ENCODE measurements around the gene GCN1. TPM values are rescaled to one million over a fixed set of nuclear protein-coding genes. Genes with fewer than 3 reads are reported as not detected.
A peak's percentile ranks its signal among the peaks of the same experiment; 100 is the strongest.

GCN1 gene
- total RNA-seq, 1 donor from 2014 or later: 99.0 TPM

GRCh38 chr12:120117961-120118320 lies 76.6 kb downstream of the GCN1 start:
- DNase-seq (ENCODE audit: low read depth, low spot score): no peak

GRCh38 chr12:120116792-120117651 lies 77.5 kb downstream of the GCN1 start:
- peak; percentile 79 for DNase-seq (ENCODE audit: low read depth, low spot score)

GRCh38 chr12:120116441-120116791 lies 78.1 kb downstream of the GCN1 start, which contains the start of gene RAB35:
RAB35 (minus strand) TSS chr12:120116753; CDS start chr12:120116650, 103 bp downstream.
- DNase-seq (ENCODE audit: low read depth, low spot score): no peak

- DNase-seq (ENCODE audit: low read depth, low spot score): no peak
These were observed 78.6 kb downstream of the GCN1 start for GRCh38 chr12:120115692-120116440.

GRCh38 chr12:120115066-120115465 lies 79.4 kb downstream of the GCN1 start:
- no peak for DNase-seq (ENCODE audit: low read depth, low spot score)

DNA sequence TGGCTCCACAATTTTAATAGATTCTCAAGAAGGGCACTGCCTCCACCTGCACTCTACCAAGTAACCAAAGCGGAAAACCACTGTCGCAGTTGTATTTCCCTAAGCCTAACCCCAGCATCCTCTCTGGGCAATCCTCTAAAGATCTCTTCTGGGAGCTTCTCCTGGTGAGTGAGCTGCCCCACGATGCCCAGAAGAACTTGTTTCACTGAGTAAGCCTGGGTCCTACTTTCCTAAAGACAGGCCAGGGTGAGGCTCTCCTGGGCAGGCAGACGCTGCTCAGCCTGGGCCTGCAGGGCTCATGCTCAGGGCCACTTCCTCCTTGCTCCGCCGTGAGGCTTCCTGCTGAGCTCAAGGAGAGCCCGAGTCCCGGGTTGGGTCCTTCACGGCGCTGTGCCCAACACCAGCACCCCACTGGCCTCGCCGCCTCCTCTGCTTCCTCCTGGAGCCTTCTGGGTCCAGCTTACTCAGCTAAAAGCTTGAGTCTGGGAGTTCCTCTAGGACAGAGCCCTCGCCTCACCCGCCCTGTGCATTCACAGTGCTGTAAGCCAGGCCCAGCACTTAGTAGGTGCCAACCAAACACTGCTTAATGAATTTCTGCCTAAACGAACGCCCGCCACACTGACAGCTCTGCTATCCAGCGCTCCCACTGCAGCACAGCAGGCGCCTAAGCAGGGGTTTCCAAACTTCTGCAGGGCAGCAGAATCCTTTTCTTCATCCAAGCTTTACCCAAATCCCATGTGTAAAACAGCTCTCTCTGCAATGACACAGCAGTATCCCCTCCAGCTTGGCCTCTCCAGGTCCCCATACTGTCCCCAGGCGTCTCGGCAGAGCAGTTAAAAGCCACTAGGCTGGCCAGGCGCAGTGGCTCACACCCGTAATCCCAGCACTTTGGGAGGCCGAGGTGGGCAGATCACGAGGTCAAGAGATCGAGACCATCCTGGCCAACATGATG lies 83.7 kb downstream of the GCN1 start:
- no peak for DNase-seq (ENCODE audit: low read depth, low spot score)

DNA sequence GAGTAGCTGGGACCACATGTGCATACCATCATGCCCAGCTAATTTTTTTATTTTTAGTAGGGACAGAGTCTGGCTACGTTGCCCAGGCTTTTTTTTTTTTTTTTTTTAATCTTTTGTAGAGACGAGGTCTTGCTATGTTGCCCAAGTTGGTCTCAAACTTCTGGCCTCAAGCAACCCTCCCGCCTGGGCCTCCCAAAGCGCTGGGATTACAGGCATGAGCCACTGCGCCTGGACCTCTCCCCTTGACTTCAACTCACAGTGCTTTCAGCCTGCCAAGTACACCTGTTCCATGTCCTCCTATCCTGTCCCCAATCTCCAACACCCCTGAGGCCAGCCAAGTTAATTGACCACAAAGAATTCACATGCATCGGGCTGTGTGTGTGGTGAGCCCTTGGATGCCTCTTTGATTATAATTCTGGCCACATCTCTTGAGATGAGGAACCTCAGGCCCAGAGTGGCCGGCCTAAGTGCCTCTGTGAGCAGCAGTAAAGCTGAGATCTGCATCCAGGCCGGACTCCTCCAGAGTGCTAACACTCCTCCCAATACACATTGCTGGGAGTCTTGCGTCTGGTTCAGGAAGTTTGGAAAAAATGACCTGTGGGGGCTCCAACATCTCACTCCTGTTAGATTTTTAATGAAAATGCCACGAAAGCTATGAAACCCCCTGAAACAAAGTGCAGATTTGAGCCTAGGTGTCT lies 84.8 kb downstream of the GCN1 start:
- DNase-seq (ENCODE audit: low read depth, low spot score): no peak

- DNase-seq (ENCODE audit: low read depth, low spot score): no peak
These were observed 88.4 kb downstream of the GCN1 start for GRCh38 chr12:120106151-120106550.

GRCh38 chr12:120103371-120103770 lies 91.1 kb downstream of the GCN1 start:
- DNase-seq (ENCODE audit: low read depth, low spot score): no peak

GRCh38 chr12:120103044-120103338 lies 91.5 kb downstream of the GCN1 start:
- DNase-seq (ENCODE audit: low read depth, low spot score): no peak

GRCh38 chr12:120102189-120103043 lies 92.1 kb downstream of the GCN1 start:
- DNase-seq (ENCODE audit: low read depth, low spot score): no peak

DNA sequence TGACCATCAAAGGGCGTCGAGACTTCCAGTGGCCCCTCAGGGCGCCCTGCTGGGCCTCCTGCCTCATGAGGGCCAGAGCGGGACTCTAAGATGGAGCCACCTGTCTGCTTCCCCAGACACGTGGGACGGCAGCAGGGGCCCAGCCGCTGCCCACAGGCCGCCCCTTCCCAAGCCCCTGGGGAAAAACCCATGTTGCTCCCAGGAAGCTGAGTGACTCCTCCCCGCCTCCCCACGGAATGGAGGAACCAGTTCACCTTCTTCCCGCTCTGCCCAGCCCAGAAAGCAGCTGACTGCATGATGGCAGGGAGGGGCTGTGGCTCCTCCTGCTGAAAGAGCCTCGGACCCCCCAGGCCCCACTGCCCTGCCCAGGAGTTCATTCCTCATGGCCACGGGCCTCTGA lies 92.9 kb downstream of the GCN1 start:
- DNase-seq (ENCODE audit: low read depth, low spot score): no peak

DNA sequence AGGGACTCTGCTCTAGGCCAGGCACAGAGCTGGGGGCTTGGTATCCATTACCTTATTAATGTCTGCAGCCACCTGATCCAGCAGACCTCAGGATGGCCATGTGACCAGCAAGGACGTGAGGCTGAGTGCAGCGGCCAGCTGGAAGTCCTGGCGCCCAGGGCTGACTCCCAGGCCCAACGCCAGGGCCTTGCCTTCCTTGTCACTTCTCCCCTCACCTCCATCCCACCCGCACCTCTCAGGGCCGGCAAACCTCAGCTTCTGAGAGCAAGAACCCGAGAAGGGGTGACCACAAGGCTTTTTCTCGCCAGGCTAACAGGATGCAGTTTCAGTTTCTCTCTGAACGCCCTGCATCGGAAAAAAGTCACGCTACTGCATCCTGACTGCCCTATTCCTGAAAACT lies 93.3 kb downstream of the GCN1 start:
- DNase-seq (ENCODE audit: low read depth, low spot score): no peak

DNA sequence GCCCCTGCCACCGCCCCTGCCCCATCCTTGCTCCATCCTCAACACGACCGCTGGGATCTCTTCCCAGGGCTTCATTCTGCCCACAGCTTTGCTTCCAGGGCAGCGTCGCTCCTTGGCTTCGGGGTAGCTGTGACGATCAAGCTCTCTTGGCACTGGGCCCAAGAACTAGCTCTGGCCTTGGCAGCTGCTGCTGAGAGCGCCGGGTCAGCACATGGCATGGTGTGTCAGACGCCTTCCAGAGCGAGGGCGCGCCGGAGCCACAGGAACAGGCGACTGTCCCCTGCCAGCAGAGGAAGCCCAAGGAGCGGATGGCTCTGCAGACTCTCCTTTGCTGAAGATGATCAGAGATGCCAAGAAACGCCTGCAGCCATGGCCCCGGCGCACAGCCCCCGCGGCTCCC lies 93.9 kb downstream of the GCN1 start:
- DNase-seq (ENCODE audit: low read depth, low spot score): peak; percentile 41

- DNase-seq (ENCODE audit: low read depth, low spot score): no peak
These were observed 94.8 kb downstream of the GCN1 start for GRCh38 chr12:120099738-120100137.

- DNase-seq (ENCODE audit: low read depth, low spot score): no peak
These were observed 95.6 kb downstream of the GCN1 start for GRCh38 chr12:120098756-120099470.

- DNase-seq (ENCODE audit: low read depth, low spot score): no peak
These were observed 97.8 kb downstream of the GCN1 start for GRCh38 chr12:120096671-120097202.

DNA sequence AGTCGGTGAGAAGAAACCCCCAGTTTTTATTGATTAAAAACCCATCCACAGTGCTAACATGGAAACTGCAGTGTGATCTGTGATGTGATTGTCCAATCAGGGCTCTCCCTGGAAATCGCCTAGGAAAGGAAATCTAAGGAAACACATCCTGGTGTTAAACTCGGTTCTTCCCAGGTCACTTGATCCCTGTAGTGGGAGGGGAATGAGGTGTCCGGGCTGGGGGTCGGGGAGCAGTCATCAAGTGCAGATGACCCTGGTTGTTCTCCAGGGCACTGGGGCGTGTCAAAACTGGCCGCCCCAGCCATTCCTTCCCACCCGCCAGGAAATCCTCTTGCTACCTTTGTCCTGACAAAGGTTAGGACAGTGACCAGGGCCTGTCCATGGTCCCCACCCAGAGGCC lies 98.8 kb downstream of the GCN1 start:
- DNase-seq (ENCODE audit: low read depth, low spot score): no peak

GRCh38 chr12:120095331-120095730 lies 99.2 kb downstream of the GCN1 start:
- no peak for DNase-seq (ENCODE audit: low read depth, low spot score)

Measured in pulmonary artery endothelial cell (primary cell).